Measurements from ENCODE around the gene CFAP54.

GRCh38 chr12:96478011-96478410 lies 11.4 kb upstream of the CFAP54 start:
- TF ChIP-seq, protein P1, sequence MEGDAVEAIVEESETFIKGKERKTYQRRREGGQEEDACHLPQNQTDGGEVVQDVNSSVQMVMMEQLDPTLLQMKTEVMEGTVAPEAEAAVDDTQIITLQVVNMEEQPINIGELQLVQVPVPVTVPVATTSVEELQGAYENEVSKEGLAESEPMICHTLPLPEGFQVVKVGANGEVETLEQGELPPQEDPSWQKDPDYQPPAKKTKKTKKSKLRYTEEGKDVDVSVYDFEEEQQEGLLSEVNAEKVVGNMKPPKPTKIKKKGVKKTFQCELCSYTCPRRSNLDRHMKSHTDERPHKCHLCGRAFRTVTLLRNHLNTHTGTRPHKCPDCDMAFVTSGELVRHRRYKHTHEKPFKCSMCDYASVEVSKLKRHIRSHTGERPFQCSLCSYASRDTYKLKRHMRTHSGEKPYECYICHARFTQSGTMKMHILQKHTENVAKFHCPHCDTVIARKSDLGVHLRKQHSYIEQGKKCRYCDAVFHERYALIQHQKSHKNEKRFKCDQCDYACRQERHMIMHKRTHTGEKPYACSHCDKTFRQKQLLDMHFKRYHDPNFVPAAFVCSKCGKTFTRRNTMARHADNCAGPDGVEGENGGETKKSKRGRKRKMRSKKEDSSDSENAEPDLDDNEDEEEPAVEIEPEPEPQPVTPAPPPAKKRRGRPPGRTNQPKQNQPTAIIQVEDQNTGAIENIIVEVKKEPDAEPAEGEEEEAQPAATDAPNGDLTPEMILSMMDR (conservative IDR thresholded peaks at IDR 0.05; ENCODE audit: low read depth in 2 of 2): no peak
- TF ChIP-seq CREB1 (CRISPR knock-in tag; IDR thresholded peaks at IDR 0.05; ENCODE audit: low read depth) (no peak), REST (IDR thresholded peaks at IDR 0.05; ENCODE audit: unreplicated experiment) (no peak), EZH2phosphoT487 (IDR thresholded peaks at IDR 0.05; ENCODE audit: unreplicated experiment) (no peak)
